ENCODE results near the gene NSUN3.

DNA sequence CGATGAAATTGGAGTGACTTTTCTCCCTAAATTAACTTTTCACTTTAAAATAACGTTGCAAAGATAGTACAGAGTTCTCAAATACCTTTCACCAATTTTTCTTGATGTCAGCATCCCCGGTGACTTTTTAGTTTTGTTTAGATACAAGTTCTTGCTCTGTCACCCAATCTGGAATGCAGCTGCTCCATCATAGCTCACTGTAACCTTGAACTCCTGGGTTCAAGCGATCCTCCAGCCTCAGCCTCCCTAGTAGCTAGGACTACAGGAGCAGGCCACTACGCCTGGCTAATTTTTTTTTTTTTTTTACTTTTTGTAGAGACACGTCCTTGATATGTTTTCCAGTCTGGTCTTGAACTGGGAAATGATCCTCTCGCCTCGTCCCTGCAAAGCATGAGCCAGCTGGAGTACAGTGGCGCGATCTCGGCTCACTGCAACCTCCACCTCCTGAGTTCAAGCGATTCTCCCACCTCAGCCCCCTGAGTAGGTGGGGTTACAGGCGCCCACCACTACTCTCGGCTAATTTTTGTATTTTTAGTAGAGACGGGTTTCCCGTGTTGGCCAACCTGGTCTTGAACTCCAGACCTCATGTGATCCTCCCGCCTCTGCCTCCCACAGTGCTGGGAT, 747 bp downstream of the NSUN3 start:
- TF ChIP-seq ZFP30 (CRISPR knock-in tag; IDR thresholded peaks at IDR 0.05), result no peak
- TF ChIP-seq TCF4 (CRISPR knock-in tag; IDR thresholded peaks at IDR 0.05; ENCODE audit: borderline replicate concordance), result no peak
- TF ChIP-seq, protein P1, sequence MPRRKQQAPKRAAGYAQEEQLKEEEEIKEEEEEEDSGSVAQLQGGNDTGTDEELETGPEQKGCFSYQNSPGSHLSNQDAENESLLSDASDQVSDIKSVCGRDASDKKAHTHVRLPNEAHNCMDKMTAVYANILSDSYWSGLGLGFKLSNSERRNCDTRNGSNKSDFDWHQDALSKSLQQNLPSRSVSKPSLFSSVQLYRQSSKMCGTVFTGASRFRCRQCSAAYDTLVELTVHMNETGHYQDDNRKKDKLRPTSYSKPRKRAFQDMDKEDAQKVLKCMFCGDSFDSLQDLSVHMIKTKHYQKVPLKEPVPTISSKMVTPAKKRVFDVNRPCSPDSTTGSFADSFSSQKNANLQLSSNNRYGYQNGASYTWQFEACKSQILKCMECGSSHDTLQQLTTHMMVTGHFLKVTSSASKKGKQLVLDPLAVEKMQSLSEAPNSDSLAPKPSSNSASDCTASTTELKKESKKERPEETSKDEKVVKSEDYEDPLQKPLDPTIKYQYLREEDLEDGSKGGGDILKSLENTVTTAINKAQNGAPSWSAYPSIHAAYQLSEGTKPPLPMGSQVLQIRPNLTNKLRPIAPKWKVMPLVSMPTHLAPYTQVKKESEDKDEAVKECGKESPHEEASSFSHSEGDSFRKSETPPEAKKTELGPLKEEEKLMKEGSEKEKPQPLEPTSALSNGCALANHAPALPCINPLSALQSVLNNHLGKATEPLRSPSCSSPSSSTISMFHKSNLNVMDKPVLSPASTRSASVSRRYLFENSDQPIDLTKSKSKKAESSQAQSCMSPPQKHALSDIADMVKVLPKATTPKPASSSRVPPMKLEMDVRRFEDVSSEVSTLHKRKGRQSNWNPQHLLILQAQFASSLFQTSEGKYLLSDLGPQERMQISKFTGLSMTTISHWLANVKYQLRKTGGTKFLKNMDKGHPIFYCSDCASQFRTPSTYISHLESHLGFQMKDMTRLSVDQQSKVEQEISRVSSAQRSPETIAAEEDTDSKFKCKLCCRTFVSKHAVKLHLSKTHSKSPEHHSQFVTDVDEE (CRISPR knock-in tag; IDR thresholded peaks at IDR 0.05), result no peak
- no peak for TF ChIP-seq ARNTL (CRISPR knock-in tag; IDR thresholded peaks at IDR 0.05; ENCODE audit: borderline replicate concordance, low read depth)
- TF ChIP-seq, protein P2, sequence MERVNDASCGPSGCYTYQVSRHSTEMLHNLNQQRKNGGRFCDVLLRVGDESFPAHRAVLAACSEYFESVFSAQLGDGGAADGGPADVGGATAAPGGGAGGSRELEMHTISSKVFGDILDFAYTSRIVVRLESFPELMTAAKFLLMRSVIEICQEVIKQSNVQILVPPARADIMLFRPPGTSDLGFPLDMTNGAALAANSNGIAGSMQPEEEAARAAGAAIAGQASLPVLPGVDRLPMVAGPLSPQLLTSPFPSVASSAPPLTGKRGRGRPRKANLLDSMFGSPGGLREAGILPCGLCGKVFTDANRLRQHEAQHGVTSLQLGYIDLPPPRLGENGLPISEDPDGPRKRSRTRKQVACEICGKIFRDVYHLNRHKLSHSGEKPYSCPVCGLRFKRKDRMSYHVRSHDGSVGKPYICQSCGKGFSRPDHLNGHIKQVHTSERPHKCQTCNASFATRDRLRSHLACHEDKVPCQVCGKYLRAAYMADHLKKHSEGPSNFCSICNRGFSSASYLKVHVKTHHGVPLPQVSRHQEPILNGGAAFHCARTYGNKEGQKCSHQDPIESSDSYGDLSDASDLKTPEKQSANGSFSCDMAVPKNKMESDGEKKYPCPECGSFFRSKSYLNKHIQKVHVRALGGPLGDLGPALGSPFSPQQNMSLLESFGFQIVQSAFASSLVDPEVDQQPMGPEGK (CRISPR knock-in tag; IDR thresholded peaks at IDR 0.05; ENCODE audit: borderline replicate concordance), result no peak
- TF ChIP-seq, protein P3, sequence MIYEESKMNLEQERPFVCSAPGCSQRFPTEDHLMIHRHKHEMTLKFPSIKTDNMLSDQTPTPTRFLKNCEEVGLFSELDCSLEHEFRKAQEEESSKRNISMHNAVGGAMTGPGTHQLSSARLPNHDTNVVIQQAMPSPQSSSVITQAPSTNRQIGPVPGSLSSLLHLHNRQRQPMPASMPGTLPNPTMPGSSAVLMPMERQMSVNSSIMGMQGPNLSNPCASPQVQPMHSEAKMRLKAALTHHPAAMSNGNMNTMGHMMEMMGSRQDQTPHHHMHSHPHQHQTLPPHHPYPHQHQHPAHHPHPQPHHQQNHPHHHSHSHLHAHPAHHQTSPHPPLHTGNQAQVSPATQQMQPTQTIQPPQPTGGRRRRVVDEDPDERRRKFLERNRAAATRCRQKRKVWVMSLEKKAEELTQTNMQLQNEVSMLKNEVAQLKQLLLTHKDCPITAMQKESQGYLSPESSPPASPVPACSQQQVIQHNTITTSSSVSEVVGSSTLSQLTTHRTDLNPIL (CRISPR knock-in tag; IDR thresholded peaks at IDR 0.05; ENCODE audit: low read depth), result no peak
- TF ChIP-seq SNAI2 (CRISPR knock-in tag; IDR thresholded peaks at IDR 0.05), result no peak
- TF ChIP-seq ZC3H10 (CRISPR knock-in tag; IDR thresholded peaks at IDR 0.05), result no peak
- no peak for TF ChIP-seq RARB (CRISPR knock-in tag; IDR thresholded peaks at IDR 0.05)
